HCT116 (cell line): Measurements from ENCODE around the gene DUSP28. TPM values are rescaled to one million over a fixed set of nuclear protein-coding genes. Genes with fewer than 3 reads are reported as not detected.

ENCODE experiments used
- ATAC-seq: fragments of 200-7000 bp; cut with Tn5 transposase; 2 replicates; pipeline ENCODE4 v1.9.1; 2020; ENCODE audit warnings: mild to moderate bottlenecking, moderate library complexity
- BruUV-seq: library from RNA; stranded (reverse); fragments of 400-500 nt; replicated peaks from 2 replicates; lab custom pipeline; 2021; lab: Mats Ljungman, UMichigan
- CTCF ChIA-PET: fragments of 300-600 bp; sonication (Branson Sonifier 250); formaldehyde crosslinking; loops from one replicate; lab custom pipeline; 2021; ENCODE audit warnings: antibody characterized with exemption; lab: Charles Lee
- POLR2A ChIA-PET: fragments of 300-600, 350-600 bp; sonication (Branson Sonifier 250); formaldehyde crosslinking; loops from one replicate; lab custom pipeline; 2021; ENCODE audit warnings: antibody characterized with exemption; lab: Charles Lee
- RAD21 ChIA-PET, 2 experiments: fragments of 300-600 bp; sonication (Branson Sonifier 250); formaldehyde crosslinking; loops; one replicate each; lab custom pipeline; 2023; ENCODE audit warnings: low total read pairs in 2 of 2; ENCODE audit not compliant: uncharacterized antibody in 2 of 2, unreplicated experiment in 2 of 2, low non-redundant PET in 1 of 2; lab: Charles Lee
- DNase-seq: peaks from one replicate; pipeline ENCODE4 v3.0.0-alpha.2; 2010; ENCODE audit warnings: low read depth, low spot score
- H2AFZ ChIP-seq: fragments of 200-600 bp; shearing (Covaris generic), sonication (generic); 2 replicates; pipeline ENCODE4 v1.6.1; 2017; ENCODE audit warnings: low read depth, mixed run types, mixed read lengths, antibody characterized with exemption, low read length; ENCODE audit not compliant: poor library complexity, severe bottlenecking
- H3K27ac ChIP-seq: 2 replicates; pipeline ENCODE4 v1.5.1; 2012; ENCODE audit warnings: low read depth, low read length
- H3K27me3 ChIP-seq: fragments of 200-600 bp; sonication (generic); 2 replicates; pipeline ENCODE4 v1.6.1; 2016; ENCODE audit warnings: mixed run types, low read length, mixed read lengths; ENCODE audit not compliant: insufficient read depth
- H3K36me3 ChIP-seq, 2 experiments: fragments of 200-500 bp in 1 of 2; fragments of 200-600 bp in 1 of 2; sonication (Bioruptor generic) in 1 of 2; sonication (generic) in 1 of 2; 2 replicates each; pipeline versions ENCODE4 v1.5.1 to v1.6.1; 2014 to 2016; ENCODE audit warnings: low read length in 2 of 2, inconsistent platforms in 1 of 2, mixed read lengths in 1 of 2, mixed run types in 1 of 2; ENCODE audit not compliant: insufficient read depth in 2 of 2, control insufficient read depth in 1 of 2
- H3K4me1 ChIP-seq, 2 experiments: fragments of 200-600 bp in 1 of 2; sonication (generic) in 1 of 2; 2 replicates each; pipeline versions ENCODE4 v1.5.1 to v1.6.1; 2012 to 2017; ENCODE audit warnings: low read length in 2 of 2, inconsistent platforms in 1 of 2, mild to moderate bottlenecking in 1 of 2, mixed read lengths in 1 of 2, mixed run types in 1 of 2, moderate library complexity in 1 of 2; ENCODE audit not compliant: insufficient read depth in 2 of 2, control insufficient read depth in 1 of 2
- H3K4me2 ChIP-seq: fragments of 200-600 bp; sonication (generic); 2 replicates; pipeline ENCODE4 v1.6.1; 2017; ENCODE audit warnings: mixed run types, low read length, mixed read lengths
- H3K4me3 ChIP-seq, 2 experiments: fragments of 200-600 bp in 1 of 2; sonication (generic) in 1 of 2; replicated peaks in 1 of 2; 2 replicates each; pipeline ENCODE4 v1.5.1; 2011 to 2016; ENCODE audit warnings: low read length in 2 of 2, control low read depth in 1 of 2, low read depth in 1 of 2, mild to moderate bottlenecking in 1 of 2, mixed read lengths in 1 of 2, mixed run types in 1 of 2
- H3K79me2 ChIP-seq: fragments of 200-600 bp; sonication (generic); 2 replicates; pipeline ENCODE4 v1.6.1; 2017; ENCODE audit warnings: mild to moderate bottlenecking, mixed run types, low read length, moderate library complexity, mixed read lengths; ENCODE audit not compliant: insufficient read depth
- H3K9ac ChIP-seq: fragments of 200-600 bp; sonication (generic); 2 replicates; pipeline ENCODE4 v1.6.1; 2016; ENCODE audit warnings: low read length, mixed read lengths
- H3K9me2 ChIP-seq: fragments of 200-600 bp; sonication (generic), shearing (Covaris generic); 2 replicates; pipeline ENCODE4 v1.6.1; 2017; ENCODE audit warnings: mixed run types, mild to moderate bottlenecking, moderate library complexity; ENCODE audit not compliant: insufficient read depth
- H3K9me3 ChIP-seq, 2 experiments: fragments of 200-500 bp in 1 of 2; fragments of 200-600 bp in 1 of 2; sonication (Bioruptor generic) in 1 of 2; sonication (generic) in 1 of 2; 2 replicates each; pipeline ENCODE4 v1.6.1; 2014 to 2017; ENCODE audit warnings: low read length in 2 of 2, mixed read lengths in 2 of 2, inconsistent platforms in 1 of 2, low read depth in 1 of 2, mild to moderate bottlenecking in 1 of 2, mixed run types in 1 of 2, moderate library complexity in 1 of 2; ENCODE audit not compliant: control insufficient read depth in 1 of 2, insufficient read depth in 1 of 2
- H4K20me1 ChIP-seq: fragments of 200-600 bp; sonication (generic), shearing (Covaris generic); 2 replicates; pipeline ENCODE4 v1.6.1; 2017; ENCODE audit warnings: mixed run types, mild to moderate bottlenecking, moderate library complexity; ENCODE audit not compliant: insufficient read depth
- CEBPB ChIP-seq: IDR thresholded peaks from 2 replicates; pipeline ENCODE4 v1.6.1; 2012; ENCODE audit warnings: low read depth
- CTCF ChIP-seq, 3 experiments: fragments of 200-600 bp in 1 of 3; sonication (generic) in 1 of 3; IDR thresholded peaks in 2 of 3; conservative IDR thresholded peaks in 1 of 3; 2 replicates each; pipeline ENCODE4 v1.5.1; 2012 to 2017; ENCODE audit warnings: low read depth in 2 of 3, low read length in 2 of 3, antibody characterized with exemption in 1 of 3, borderline replicate concordance in 1 of 3, control low read depth in 1 of 3, mild to moderate bottlenecking in 1 of 3, mixed read lengths in 1 of 3, mixed run types in 1 of 3, moderate library complexity in 1 of 3; ENCODE audit not compliant: insufficient read depth in 1 of 3
- ELF1 ChIP-seq: IDR thresholded peaks from 2 replicates; pipeline ENCODE4 v1.6.1; 2012; ENCODE audit warnings: low read depth, borderline replicate concordance
- FOSL1 ChIP-seq: IDR thresholded peaks from 2 replicates; pipeline ENCODE4 v1.6.1; 2012; ENCODE audit warnings: low read depth
- POLR2A ChIP-seq: IDR thresholded peaks from 2 replicates; pipeline ENCODE4 v1.7.0; 2011; ENCODE audit warnings: borderline replicate concordance; ENCODE audit not compliant: insufficient read depth, insufficient read length; ENCODE audit errors: extremely low read depth
- SP1 ChIP-seq: IDR thresholded peaks from 2 replicates; pipeline ENCODE4 v1.6.1; 2012; ENCODE audit warnings: low read depth
- YY1 ChIP-seq: IDR thresholded peaks from 2 replicates; pipeline ENCODE4 v1.6.1; 2011; ENCODE audit warnings: low read length, low read depth, moderate library complexity, mild to moderate bottlenecking; ENCODE audit not compliant: insufficient replicate concordance; ENCODE audit errors: extremely low read depth
- ZFX ChIP-seq: fragments of 450-650 bp; IDR thresholded peaks from 2 replicates; pipeline ENCODE4 v1.6.1; 2017
- intact Hi-C: fragments of 100-400 bp; cut with micrococcal nuclease; formaldehyde crosslinking; loops from 2 replicates; pipeline ENCODE4 v1.10.0; 2022
- total RNA-seq: library from RNA; stranded (reverse); gene quantifications from one replicate; pipeline ENCODE4 v1.2.1, GENCODE V29; 2021; ENCODE audit not compliant: unreplicated experiment
- TF ChIP-seq, protein P1 (sequence below): IDR thresholded peaks from 2 replicates; pipeline ENCODE4 v1.6.1; 2011; ENCODE audit warnings: mild to moderate bottlenecking, low read length, moderate library complexity; ENCODE audit not compliant: insufficient replicate concordance; ENCODE audit errors: extremely low read depth

The DUSP28 gene
- total RNA-seq, 1 experiment from 2014 or later, result 5.6 TPM

GRCh38 chr2:240603081-240603835, 43.1 kb downstream of the DUSP28 start:
- no peaks in the 10 kb centered on the region for H3K9me3 ChIP-seq
- peaks cover 8 to 25% of the 10 kb centered on the region in 2 experiments; a peak in 3 of 4 replicates for H3K4me1 ChIP-seq
- no peaks in the 10 kb centered on the region for H4K20me1 ChIP-seq
- H3K9ac ChIP-seq, result no peak overlapping the region
- H2AFZ ChIP-seq, result no peak overlapping the region
- ChIA-PET RAD21 (no interaction called here), CTCF (interaction anchor here (1.2 to 1.5 kb wide), 2 partner anchors 10 to 237 kb away, joined by 4 read pairs; no protein-coding TSS in a partner anchor), POLR2A (no interaction called here)
- no peaks in the 10 kb centered on the region for H3K79me2 ChIP-seq
- no TSS peak for BruUV-seq
- H3K27ac ChIP-seq, result no peak overlapping the region
- H3K4me2 ChIP-seq, result no peak overlapping the region
- no peak for DNase-seq
- no peak overlapping the region for H3K4me3 ChIP-seq
- intact Hi-C loops, result no loop called here
- ATAC-seq, result no peak
- H3K36me3 ChIP-seq, result no peaks in the 10 kb centered on the region
- H3K9me2 ChIP-seq, result no peaks in the 10 kb centered on the region
- no peak for TF ChIP-seq ELF1
- no peak for TF ChIP-seq SP1
- TF ChIP-seq CEBPB, result no peak
- TF ChIP-seq YY1, result no peak
- TF ChIP-seq ZFX, result no peak
- TF ChIP-seq, protein P1, sequence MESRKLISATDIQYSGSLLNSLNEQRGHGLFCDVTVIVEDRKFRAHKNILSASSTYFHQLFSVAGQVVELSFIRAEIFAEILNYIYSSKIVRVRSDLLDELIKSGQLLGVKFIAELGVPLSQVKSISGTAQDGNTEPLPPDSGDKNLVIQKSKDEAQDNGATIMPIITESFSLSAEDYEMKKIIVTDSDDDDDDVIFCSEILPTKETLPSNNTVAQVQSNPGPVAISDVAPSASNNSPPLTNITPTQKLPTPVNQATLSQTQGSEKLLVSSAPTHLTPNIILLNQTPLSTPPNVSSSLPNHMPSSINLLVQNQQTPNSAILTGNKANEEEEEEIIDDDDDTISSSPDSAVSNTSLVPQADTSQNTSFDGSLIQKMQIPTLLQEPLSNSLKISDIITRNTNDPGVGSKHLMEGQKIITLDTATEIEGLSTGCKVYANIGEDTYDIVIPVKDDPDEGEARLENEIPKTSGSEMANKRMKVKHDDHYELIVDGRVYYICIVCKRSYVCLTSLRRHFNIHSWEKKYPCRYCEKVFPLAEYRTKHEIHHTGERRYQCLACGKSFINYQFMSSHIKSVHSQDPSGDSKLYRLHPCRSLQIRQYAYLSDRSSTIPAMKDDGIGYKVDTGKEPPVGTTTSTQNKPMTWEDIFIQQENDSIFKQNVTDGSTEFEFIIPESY, result no peak
- no peak for TF ChIP-seq FOSL1
- no peak for TF ChIP-seq CTCF (IDR thresholded peaks at IDR 0.05 in 2 of 3, conservative IDR thresholded peaks at IDR 0.05 in 1 of 3; ENCODE audit: borderline replicate concordance in 1 of 3, insufficient read depth in 1 of 3, low read depth in 2 of 3, low read length in 2 of 3)
- TF ChIP-seq POLR2A, result no peak
- no peaks in the 10 kb centered on the region for H3K27me3 ChIP-seq
